Esophagus squamous epithelium (tissue), 5 donors: ENCODE data around the gene ASL. TPM values are rescaled to one million over a fixed set of nuclear protein-coding genes. Genes with fewer than 3 reads are reported as not detected.

ENCODE experiments used
- DNase-seq: peaks from one replicate; lab custom pipeline; 2025; lab: John Stamatoyannopoulos, UW
- H3K27ac ChIP-seq, 4 donors: fragments of 200-600 bp; sonication (generic); one replicate each; pipeline ENCODE4 v1.5.1; 2016 to 2019; ENCODE audit warnings: mild to moderate bottlenecking in 1 of 4
- H3K27me3 ChIP-seq, 4 donors: fragments of 200-600 bp; sonication (generic); 1 replicate in 3 of 4; 2 replicates in 1 of 4; pipeline versions ENCODE4 v1.5.1 to v1.6.0; 2017 to 2021; ENCODE audit warnings: antibody characterized with exemption in 1 of 4
- H3K36me3 ChIP-seq, 3 donors: fragments of 200-600 bp; sonication (generic); one replicate each; pipeline ENCODE4 v1.5.1; 2016 to 2019
- H3K4me1 ChIP-seq, 3 donors: fragments of 200-600 bp; sonication (generic); one replicate each; pipeline ENCODE4 v1.5.1; 2017 to 2019
- H3K4me3 ChIP-seq, 4 donors: fragments of 200-600 bp; sonication (generic); 1 replicate in 3 of 4; 2 replicates in 1 of 4; pipeline ENCODE4 v1.5.1; 2016 to 2019; ENCODE audit warnings: mild to moderate bottlenecking in 2 of 4, moderate library complexity in 1 of 4
- H3K9me3 ChIP-seq, 3 donors: fragments of 200-600 bp; sonication (generic); one replicate each; pipeline ENCODE4 v1.5.1; 2016 to 2019
- POLR2A ChIP-seq, 4 donors: fragments of 450-650 bp; IDR thresholded peaks; one replicate each; pipeline ENCODE4 v1.6.1; 2017; ENCODE audit warnings: antibody characterized with exemption in 4 of 4, mild to moderate bottlenecking in 4 of 4, moderate library complexity in 3 of 4
- WGBS, 2 donors: methylation state at CpG; one replicate each; pipeline ENCODE4 v1.1.5; 2018; 5-methylcytosine and 5-hydroxymethylcytosine counted together
- intact Hi-C: fragments of 100-400 bp; cut with DNase I; formaldehyde crosslinking; loops from one replicate; pipeline ENCODE4 v1.15.0; 2022
- total RNA-seq, 4 donors: library from RNA; depleted of rRNA; stranded (reverse); fragments of >200 nt; gene quantifications; one replicate each; pipeline ENCODE4 v1.1.0, GENCODE V29; 2016
- TF ChIP-seq, protein P1 (sequence below), 6 experiments: fragments of 450-650 bp in 4 of 6; fragments of 200-600 bp in 2 of 6; sonication (generic) in 2 of 6; IDR thresholded peaks; one replicate each; pipeline ENCODE4 v1.5.1; 2016 to 2019; ENCODE audit warnings: antibody characterized with exemption in 6 of 6, mild to moderate bottlenecking in 4 of 6, moderate library complexity in 4 of 6
- donor health status: DM: yes; HTN: yes; CAD: no.

The ASL gene
- total RNA-seq, 4 donors from 2014 or later, result 32.3 to 40.7 (median 37.7) TPM

DNA sequence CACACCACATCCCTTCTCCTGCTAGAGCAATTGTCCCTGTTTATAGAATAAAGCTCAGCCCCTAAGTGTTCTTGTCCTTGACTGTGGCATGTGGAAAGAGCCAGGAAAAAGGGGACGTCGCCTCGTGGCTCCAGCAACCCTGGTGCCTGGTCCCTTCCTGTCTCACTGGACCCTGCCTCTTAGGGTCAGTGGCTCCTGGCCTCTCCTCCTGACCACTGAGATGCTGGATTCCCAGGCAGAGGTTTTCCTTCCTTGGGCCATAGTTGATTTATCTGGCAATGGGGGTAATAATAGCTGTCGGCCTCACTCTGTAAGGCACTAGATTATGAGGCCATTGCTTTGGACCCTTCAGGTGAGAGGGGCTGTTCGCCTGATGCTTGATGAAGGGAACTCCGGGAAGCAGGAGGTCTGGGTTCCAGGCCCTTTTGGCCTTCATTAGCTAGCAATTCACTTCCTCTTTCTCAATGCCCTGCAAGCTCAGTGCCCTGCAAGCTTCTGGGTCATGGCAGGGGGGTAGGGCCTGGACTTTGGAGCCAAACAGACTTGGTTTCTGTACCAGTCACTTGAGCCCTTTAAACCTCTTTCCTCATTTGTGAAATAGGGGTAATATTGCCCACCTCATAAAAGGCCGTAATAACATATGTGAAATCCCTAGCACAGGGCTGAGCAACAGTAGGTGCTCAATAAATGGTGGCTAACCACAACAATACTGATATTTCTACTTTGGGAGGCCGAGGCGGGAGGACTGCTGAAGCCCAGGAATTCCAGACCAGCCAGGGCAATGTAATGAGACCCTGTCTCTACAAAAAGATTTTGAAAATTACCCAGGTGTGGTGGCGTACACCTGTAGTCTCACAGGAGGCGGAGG lies 1.1 kb downstream of the ASL start:
- no peak for DNase-seq
- no peaks in the 10 kb centered on the region for H3K9me3 ChIP-seq
- H3K27ac ChIP-seq, result peak overlapping the region in 2 of 4 donors; percentile 85 to 88
- no peaks in the 10 kb centered on the region for H3K27me3 ChIP-seq
- intact Hi-C loops, result no loop called here
- peak overlapping the region; percentile 56 to 91 (median 72) for H3K4me3 ChIP-seq
- WGBS, 2 donors, result 70 to 87% methylated on average over 10 to 11 of the region's 11 CpGs
- H3K36me3 ChIP-seq, result peaks cover 0 to 32% (median 0%) of the 10 kb centered on the region in 3 donors
- no peak for TF ChIP-seq POLR2A (IDR thresholded peaks at IDR 0.05)
- TF ChIP-seq, protein P1, sequence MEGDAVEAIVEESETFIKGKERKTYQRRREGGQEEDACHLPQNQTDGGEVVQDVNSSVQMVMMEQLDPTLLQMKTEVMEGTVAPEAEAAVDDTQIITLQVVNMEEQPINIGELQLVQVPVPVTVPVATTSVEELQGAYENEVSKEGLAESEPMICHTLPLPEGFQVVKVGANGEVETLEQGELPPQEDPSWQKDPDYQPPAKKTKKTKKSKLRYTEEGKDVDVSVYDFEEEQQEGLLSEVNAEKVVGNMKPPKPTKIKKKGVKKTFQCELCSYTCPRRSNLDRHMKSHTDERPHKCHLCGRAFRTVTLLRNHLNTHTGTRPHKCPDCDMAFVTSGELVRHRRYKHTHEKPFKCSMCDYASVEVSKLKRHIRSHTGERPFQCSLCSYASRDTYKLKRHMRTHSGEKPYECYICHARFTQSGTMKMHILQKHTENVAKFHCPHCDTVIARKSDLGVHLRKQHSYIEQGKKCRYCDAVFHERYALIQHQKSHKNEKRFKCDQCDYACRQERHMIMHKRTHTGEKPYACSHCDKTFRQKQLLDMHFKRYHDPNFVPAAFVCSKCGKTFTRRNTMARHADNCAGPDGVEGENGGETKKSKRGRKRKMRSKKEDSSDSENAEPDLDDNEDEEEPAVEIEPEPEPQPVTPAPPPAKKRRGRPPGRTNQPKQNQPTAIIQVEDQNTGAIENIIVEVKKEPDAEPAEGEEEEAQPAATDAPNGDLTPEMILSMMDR (IDR thresholded peaks at IDR 0.05), result no peak
- peaks cover 11 to 30% (median 12%) of the 10 kb centered on the region in 3 donors for H3K4me1 ChIP-seq

DNA sequence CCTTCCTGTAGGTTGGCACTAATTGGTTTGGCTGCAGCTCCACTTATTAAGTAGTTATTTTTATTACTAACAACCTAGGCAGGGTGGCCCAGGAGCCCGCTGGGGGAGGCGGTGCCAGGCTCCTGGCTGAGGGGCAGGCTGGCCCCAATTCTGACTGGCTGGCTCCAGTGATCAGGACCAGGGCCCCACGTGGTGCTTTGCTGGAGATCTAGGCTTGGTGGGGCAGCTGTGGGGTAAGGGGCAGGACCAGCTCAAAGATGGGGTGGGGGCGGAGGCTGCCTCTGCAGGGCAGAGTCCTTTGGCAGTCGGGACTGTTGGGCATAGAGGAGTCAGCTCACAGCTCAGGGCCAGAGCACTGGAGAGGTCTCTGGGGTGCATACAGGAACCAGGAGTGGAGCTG lies 2.4 kb downstream of the ASL start:
- Histone ChIP-seq H3K9me3 (no peaks in the 10 kb centered on the region), H3K36me3 (peaks cover 0 to 46% (median 0%) of the 10 kb centered on the region in 3 donors), H3K4me1 (peaks cover 11 to 30% (median 12%) of the 10 kb centered on the region in 3 donors), H3K27ac (no peak overlapping the region), H3K27me3 (no peaks in the 10 kb centered on the region), H3K4me3 (no peak overlapping the region)
- TF ChIP-seq, protein P1 (IDR thresholded peaks at IDR 0.05), result no peak
- TF ChIP-seq POLR2A (IDR thresholded peaks at IDR 0.05), result no peak
- intact Hi-C loops, result no loop called here
- no peak for DNase-seq
- WGBS, 2 donors, result 100% methylated on average over 1 of the region's 5 CpGs; no CpG with 5 or more reads in 1 of the 2 donors

DNA sequence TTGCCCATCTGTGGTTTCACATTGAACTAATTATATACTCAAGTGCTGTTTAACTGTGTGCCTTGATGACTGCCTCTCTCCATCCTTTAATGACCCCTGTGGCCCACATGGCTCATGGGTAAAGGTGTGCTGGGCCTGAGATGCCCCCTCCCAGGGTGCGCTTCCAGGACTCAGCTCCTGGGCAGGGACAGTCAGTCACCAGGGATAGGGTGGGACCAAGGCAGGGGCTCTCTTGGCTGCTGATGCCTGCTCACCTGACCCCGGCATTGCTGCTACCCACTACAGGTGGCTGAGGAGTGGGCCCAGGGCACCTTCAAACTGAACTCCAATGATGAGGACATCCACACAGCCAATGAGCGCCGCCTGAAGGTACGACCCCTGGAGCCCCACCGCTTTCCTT lies 6.5 kb downstream of the ASL start:
- Histone ChIP-seq H3K9me3 (no peaks in the 10 kb centered on the region), H3K36me3 (peaks cover 0 to 86% (median 0%) of the 10 kb centered on the region in 3 donors), H3K4me1 (peaks cover under 1 to 13% (median 2%) of the 10 kb centered on the region in 3 donors), H3K27ac (no peak overlapping the region), H3K27me3 (no peaks in the 10 kb centered on the region), H3K4me3 (no peak overlapping the region)
- intact Hi-C loops, result no loop called here
- 100% methylated on average over 2 to 6 of the region's 6 CpGs for WGBS, 2 donors
- TF ChIP-seq, protein P1 (IDR thresholded peaks at IDR 0.05), result no peak
- no peak for TF ChIP-seq POLR2A (IDR thresholded peaks at IDR 0.05)
- no peak for DNase-seq

DNA sequence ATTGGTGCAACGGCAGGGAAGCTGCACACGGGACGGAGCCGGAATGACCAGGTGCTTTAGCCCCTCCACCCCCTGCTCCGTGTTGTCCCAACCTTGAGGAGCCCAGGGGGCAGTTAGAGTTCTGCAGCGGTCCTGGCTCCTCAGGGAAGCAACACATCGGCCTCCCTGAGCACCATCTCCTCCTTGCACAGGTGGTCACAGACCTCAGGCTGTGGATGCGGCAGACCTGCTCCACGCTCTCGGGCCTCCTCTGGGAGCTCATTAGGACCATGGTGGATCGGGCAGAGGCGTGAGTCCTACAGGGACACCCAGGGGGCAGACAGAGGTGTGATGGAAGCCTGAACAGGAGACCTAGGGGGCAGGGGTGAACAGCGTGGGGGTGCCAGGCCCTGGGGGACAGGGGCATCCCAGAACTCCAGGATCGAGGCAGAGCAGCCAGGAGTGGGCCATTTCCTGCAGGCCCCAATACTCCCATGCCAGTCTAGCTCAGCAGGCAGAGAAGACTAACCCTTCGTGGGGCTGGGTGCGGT lies 7.3 kb downstream of the ASL start:
- Histone ChIP-seq H3K4me3 (no peak overlapping the region), H3K9me3 (no peaks in the 10 kb centered on the region), H3K27ac (no peak overlapping the region), H3K36me3 (peaks cover 0 to 94% (median 0%) of the 10 kb centered on the region in 3 donors), H3K27me3 (no peaks in the 10 kb centered on the region), H3K4me1 (peaks cover 0 to 5% (median 0%) of the 10 kb centered on the region in 3 donors)
- DNase-seq, result no peak
- intact Hi-C loops, result no loop called here
- 96 to 99% methylated on average over 4 to 8 of the region's 16 CpGs for WGBS, 2 donors
- TF ChIP-seq POLR2A (IDR thresholded peaks at IDR 0.05), result no peak
- TF ChIP-seq, protein P1 (IDR thresholded peaks at IDR 0.05), result no peak

DNA sequence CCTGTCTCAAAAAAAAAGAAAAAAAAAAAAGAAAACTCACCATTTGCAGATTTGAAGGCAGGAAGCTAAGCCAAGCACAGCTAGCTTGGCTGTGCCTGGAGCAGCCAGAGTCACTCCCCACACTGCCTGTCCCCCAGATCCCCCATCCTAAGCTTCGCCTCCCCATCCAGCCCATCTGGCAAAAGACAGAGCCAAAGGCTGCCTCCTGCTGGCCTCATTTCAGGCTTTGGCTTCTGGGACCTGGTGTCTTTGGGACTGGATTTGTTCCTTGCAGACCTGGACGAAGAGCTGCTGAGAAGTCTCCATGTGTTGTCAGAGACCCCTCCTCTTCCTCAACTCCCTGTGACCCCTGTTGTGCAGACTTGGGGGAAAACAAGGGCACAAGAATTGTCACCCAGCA lies 8.1 kb downstream of the ASL start:
- TF ChIP-seq, protein P1 (IDR thresholded peaks at IDR 0.05), result no peak
- no peak for TF ChIP-seq POLR2A (IDR thresholded peaks at IDR 0.05)
- no peaks in the 10 kb centered on the region for H3K27me3 ChIP-seq
- no peak overlapping the region for H3K4me3 ChIP-seq
- H3K9me3 ChIP-seq, result no peaks in the 10 kb centered on the region
- H3K4me1 ChIP-seq, result peaks cover 0 to 2% (median 0%) of the 10 kb centered on the region in 3 donors
- DNase-seq, result no peak
- H3K27ac ChIP-seq, result no peak overlapping the region
- peaks cover 0 to 97% (median 0%) of the 10 kb centered on the region in 3 donors for H3K36me3 ChIP-seq
- 74 to 100% methylated on average over 1 to 2 of the region's 2 CpGs for WGBS, 2 donors
- intact Hi-C loops, result no loop called here
